K562 (cell line): ENCODE results near the gene E2F3. TPM values are rescaled to one million over a fixed set of nuclear protein-coding genes. Genes with fewer than 3 reads are reported as not detected.
A peak's percentile ranks its signal among the peaks of the same experiment; 100 is the strongest.

ENCODE experiments used
- ATF7 ChIP-seq: fragments of 450-650 bp; IDR thresholded peaks from 2 replicates; pipeline ENCODE4 v1.7.1; 2014; ENCODE audit warnings: mild to moderate bottlenecking, moderate library complexity
- CREB5 ChIP-seq: fragments of 250-450 bp; sonication (Bioruptor Pico); IDR thresholded peaks from 2 replicates; pipeline ENCODE4 v1.5.0; 2020; ENCODE audit warnings: mild to moderate bottlenecking
- E4F1 ChIP-seq: fragments of 250-450 bp; sonication (Bioruptor Pico); IDR thresholded peaks from 2 replicates; pipeline ENCODE4 v1.5.0; 2021; ENCODE audit warnings: mild to moderate bottlenecking, borderline replicate concordance
- EWSR1 ChIP-seq: fragments of 450-650 bp; IDR thresholded peaks from 2 replicates; pipeline ENCODE4 v1.6.1; 2018; ENCODE audit warnings: borderline replicate concordance, mild to moderate bottlenecking, low read depth, moderate library complexity; ENCODE audit not compliant: partially characterized antibody
- HDAC2 ChIP-seq: fragments of 450-650 bp; IDR thresholded peaks from 2 replicates; pipeline ENCODE4 v1.6.1; 2016; ENCODE audit warnings: mild to moderate bottlenecking
- HDAC8 ChIP-seq: fragments of 450-650 bp; IDR thresholded peaks from 2 replicates; pipeline ENCODE4 v1.6.1; 2016; ENCODE audit warnings: mild to moderate bottlenecking, missing genetic modification characterization, moderate library complexity, missing compliant biosample characterization
- MAFK ChIP-seq: IDR thresholded peaks from 2 replicates; pipeline ENCODE4 v1.6.1; 2011; ENCODE audit warnings: low read length, improper control_type of control experiment
- PHB ChIP-seq: fragments of 250-450 bp; sonication (Bioruptor Pico); IDR thresholded peaks from 2 replicates; pipeline ENCODE4 v1.5.0; 2021
- PHF8 ChIP-seq: fragments of 200-600 bp; sonication (generic); IDR thresholded peaks from 2 replicates; pipeline ENCODE4 v1.6.1; 2012; ENCODE audit warnings: mixed run types, mild to moderate bottlenecking, inconsistent platforms, low read length, moderate library complexity, borderline replicate concordance
- RREB1 ChIP-seq: fragments of 250-450 bp; sonication (Bioruptor Pico); IDR thresholded peaks from 2 replicates; pipeline ENCODE4 v1.4.0; 2020
- SMAD3 ChIP-seq: fragments of 450-650 bp; formaldehyde crosslinking; conservative IDR thresholded peaks from 2 replicates; pipeline ENCODE4 v1.4.0; 2020; ENCODE audit warnings: mild to moderate bottlenecking
- STAT5B ChIP-seq: fragments of 250-450 bp; sonication (Bioruptor Pico); IDR thresholded peaks from 2 replicates; pipeline ENCODE4 v1.8.0; 2021; ENCODE audit warnings: mild to moderate bottlenecking, inconsistent platforms
- TFAM ChIP-seq: fragments of 250-450 bp; sonication (Bioruptor Pico); conservative IDR thresholded peaks from 2 replicates; pipeline ENCODE4 v1.5.0; 2021; ENCODE audit warnings: mild to moderate bottlenecking, moderate library complexity
- TSC22D4 ChIP-seq: fragments of 450-650 bp; IDR thresholded peaks from 2 replicates; pipeline ENCODE4 v1.6.1; 2016; ENCODE audit warnings: missing genetic modification characterization, missing biosample characterization, control low read depth
- ZKSCAN3 ChIP-seq: fragments of 250-450 bp; sonication (Bioruptor Pico); IDR thresholded peaks from 2 replicates; pipeline ENCODE4 v1.4.0; 2020
- ZNF12 ChIP-seq: sonication (generic); formaldehyde crosslinking; IDR thresholded peaks from 2 replicates; pipeline ENCODE4 v1.4.0; 2020; ENCODE audit warnings: mild to moderate bottlenecking, missing genetic modification reagents
- ZNF212 ChIP-seq: fragments of 450-650 bp; formaldehyde crosslinking; IDR thresholded peaks from 2 replicates; pipeline ENCODE4 v1.4.0; 2020; ENCODE audit warnings: mild to moderate bottlenecking
- ZNF395 ChIP-seq: fragments of 200-800 bp; sonication (Bioruptor generic); IDR thresholded peaks from 2 replicates; pipeline ENCODE4 v1.6.1; 2017; ENCODE audit warnings: missing genetic modification characterization, missing compliant biosample characterization
- ZNF551 ChIP-seq: fragments of 250-450 bp; sonication (Bioruptor Pico); IDR thresholded peaks from 2 replicates; pipeline ENCODE4 v1.5.0; 2021; ENCODE audit warnings: mild to moderate bottlenecking, moderate library complexity
- polyA plus RNA-seq, 8 experiments: library from polyadenylated mRNA; depleted of rRNA in 4 of 8; stranded (reverse) in 5 of 8; unstranded in 3 of 8; fragments of >200 nt; fragmentation: Nextera tagmentation in 2 of 8; fragmentation: Illumina TruSeq in 1 of 8; extraction: Ambion mirVana in 2 of 8; extraction: Trizol in 1 of 8; gene quantifications; 2 replicates each; pipeline versions ENCODE4 v1.2.1 to v1.2.3, GENCODE V29; 2011 to 2014; ENCODE audit warnings: inconsistent platforms in 1 of 8, missing spikeins in 1 of 8
- total RNA-seq, 7 experiments: library from RNA; depleted of rRNA in 6 of 7; stranded (reverse); fragments of >200 nt in 6 of 7; fragmentation: Illumina TruSeq in 2 of 7; extraction: Trizol in 2 of 7; gene quantifications; 2 replicates each; pipeline versions ENCODE4 v1.2.1 to v1.2.3, GENCODE V29; 2011 to 2021; ENCODE audit warnings: low replicate concordance in 1 of 7

Gene E2F3
- total and polyA plus RNA-seq, 9 of the 15 experiments (the other 6 are each of a cell fraction or from before 2014, with no cell fraction given) = 11.1 to 44.7 (median 27.2) TPM

- TF ChIP-seq CREB5 (CRISPR knock-in tag) (no peak), TFAM (CRISPR knock-in tag) (no peak), MAFK (no peak), RREB1 (no peak), E4F1 (CRISPR knock-in tag) (no peak), ZKSCAN3 (CRISPR knock-in tag) (no peak), ZNF551 (CRISPR knock-in tag) (no peak), HDAC2 (peak; percentile 84), ATF7 (no peak), STAT5B (CRISPR knock-in tag) (no peak), PHF8 (no peak), SMAD3 (CRISPR knock-in tag) (0 out of 2 replicates have a peak, but pooled peaks have one; percentile 1), TSC22D4 (tag) (no peak), HDAC8 (no peak), ZNF395 (CRISPR knock-in tag) (peak; percentile 22; the same call in 1 of the 2 replicates), PHB (CRISPR knock-in tag) (no peak), ZNF12 (CRISPR knock-in tag) (no peak), EWSR1 (no peak), ZNF212 (CRISPR knock-in tag) (no peak)
Measured at GRCh38 chr6:20409427-20409971, 7.8 kb downstream of the E2F3 start (continued).
